Activated naive CD8-positive, alpha-beta T cell treated with anti-CD3 and anti-CD28 coated beads, Interleukin-2, amount 10 ng/mL, durations not matched to agents 7 days and 5 days (primary cell): Measurements from ENCODE around the gene ZNF658. TPM values are rescaled to one million over a fixed set of nuclear protein-coding genes. Genes with fewer than 3 reads are reported as not detected.
"Not testable (repeated sequence)": the region's sequence is repeated elsewhere in the genome, so short reads cannot be mapped to it uniquely, and the experiment has no call there.

Source experiments
- ATAC-seq: fragments of 150-1000 bp; cut with Tn5 transposase; one replicate; pipeline ENCODE4 v1.10.0; 2021; ENCODE audit warnings: low read depth, moderate library complexity
- POLR2A ChIA-PET: fragments of 350-600 bp; sonication (Branson Sonifier 250); formaldehyde crosslinking; loops from one replicate; lab custom pipeline; 2021; ENCODE audit warnings: antibody characterized with exemption; lab: Charles Lee
- DNase-seq: peaks from one replicate; pipeline ENCODE4 v3.0.0; 2021
- H3K27ac Mint-ChIP-seq: one replicate; pipeline ENCODE4 v1.8.0; 2022; ENCODE audit warnings: mild to moderate bottlenecking, mixed read lengths
- H3K27me3 Mint-ChIP-seq: one replicate; pipeline ENCODE4 v1.8.0; 2022; ENCODE audit warnings: mild to moderate bottlenecking, moderate library complexity, mixed read lengths
- H3K36me3 Mint-ChIP-seq: one replicate; pipeline ENCODE4 v1.8.0; 2021; ENCODE audit warnings: mild to moderate bottlenecking, mixed read lengths
- H3K4me1 Mint-ChIP-seq: one replicate; pipeline ENCODE4 v1.8.0; 2021; ENCODE audit warnings: mixed read lengths
- H3K4me3 Mint-ChIP-seq: one replicate; pipeline ENCODE4 v1.8.0; 2022; ENCODE audit warnings: mild to moderate bottlenecking, moderate library complexity, mixed read lengths
- H3K9me3 Mint-ChIP-seq: one replicate; pipeline ENCODE4 v1.8.0; 2021; ENCODE audit warnings: mixed read lengths
- total RNA-seq, 2 experiments: library from RNA; stranded (reverse); gene quantifications; one replicate each; pipeline ENCODE4 v1.2.3, GENCODE V29; 2021

Gene ZNF658
- total RNA-seq, 2 experiments from 2014 or later: 5.5 to 6.1 TPM

GRCh38 chr9:66942400-66943155, 42.1 kb downstream of the ZNF658 start:
- H3K27me3 Mint-ChIP-seq, H3K9me3 Mint-ChIP-seq, H3K4me1 Mint-ChIP-seq, H3K36me3 Mint-ChIP-seq, ATAC-seq, H3K4me3 Mint-ChIP-seq, H3K27ac Mint-ChIP-seq, DNase-seq, POLR2A ChIA-PET: not testable (repeated sequence)

- H3K27me3 Mint-ChIP-seq, ATAC-seq, H3K27ac Mint-ChIP-seq, DNase-seq, H3K36me3 Mint-ChIP-seq, POLR2A ChIA-PET, H3K4me3 Mint-ChIP-seq, H3K9me3 Mint-ChIP-seq, H3K4me1 Mint-ChIP-seq: not testable (repeated sequence)
Measured at GRCh38 chr9:66952576-66952975, 52.1 kb downstream of the ZNF658 start.

Other genes with a start within 250 kb of the ZNF658 start
- gene SPATA31A3, start 91.8 kb downstream of the ZNF658 start, total RNA-seq: not detected